ENCODE data around the gene TBL1Y.

The TBL1Y gene

DNA sequence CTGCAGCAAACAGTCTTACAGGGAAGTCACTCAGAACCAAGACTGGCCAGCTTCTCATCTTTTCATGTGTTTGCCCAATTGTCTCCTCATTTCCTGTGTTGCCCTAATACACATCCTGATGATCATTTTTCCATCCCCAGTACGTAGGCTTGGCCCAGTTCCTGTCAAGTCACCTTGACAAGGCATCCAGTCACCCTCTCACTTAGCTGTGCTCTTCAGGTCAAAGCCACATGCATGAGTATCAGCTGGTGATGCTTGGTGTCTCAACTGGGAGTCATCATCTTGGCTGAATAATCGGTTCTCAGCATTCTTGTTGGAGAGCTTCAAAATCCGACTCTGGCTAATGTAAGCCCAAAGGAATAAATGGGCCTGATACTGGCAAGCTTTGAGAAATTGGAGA is 186.5 kb downstream of the TBL1Y start:
- no peak for TF ChIP-seq EZH2phosphoT487 (IDR thresholded peaks at IDR 0.05; ENCODE audit: borderline replicate concordance, low read length)
- Histone ChIP-seq H3K9me3 (ENCODE audit: control insufficient read depth, insufficient read depth, low read length) (no peaks in the 10 kb centered on the region), H3K4me1 (ENCODE audit: control insufficient read depth, low read length) (no peaks in the 10 kb centered on the region), H3K9me2 (replicated peaks; ENCODE audit: control insufficient read depth, low read length) (no peaks in the 10 kb centered on the region), H3K4me2 (ENCODE audit: low read length) (no peak overlapping the region), H3K4me3 (ENCODE audit: low read length) (no peak overlapping the region), H3K27me3 (ENCODE audit: control insufficient read depth, low read length) (no peaks in the 10 kb centered on the region), H3K27ac (ENCODE audit: low read depth, low read length) (no peak overlapping the region), H4K20me1 (ENCODE audit: control insufficient read depth, insufficient read depth, low read depth, low read length) (no peaks in the 10 kb centered on the region), H3K79me2 (ENCODE audit: control insufficient read depth, low read length) (no peaks in the 10 kb centered on the region), H3K36me3 (ENCODE audit: control insufficient read depth, low read length) (no peaks in the 10 kb centered on the region), H3F3A (ENCODE audit: control insufficient read depth, insufficient read depth) (no peaks in the 10 kb centered on the region)

- no peak for TF ChIP-seq EZH2phosphoT487 (IDR thresholded peaks at IDR 0.05; ENCODE audit: borderline replicate concordance, low read length)
- TF ChIP-seq, protein P1, sequence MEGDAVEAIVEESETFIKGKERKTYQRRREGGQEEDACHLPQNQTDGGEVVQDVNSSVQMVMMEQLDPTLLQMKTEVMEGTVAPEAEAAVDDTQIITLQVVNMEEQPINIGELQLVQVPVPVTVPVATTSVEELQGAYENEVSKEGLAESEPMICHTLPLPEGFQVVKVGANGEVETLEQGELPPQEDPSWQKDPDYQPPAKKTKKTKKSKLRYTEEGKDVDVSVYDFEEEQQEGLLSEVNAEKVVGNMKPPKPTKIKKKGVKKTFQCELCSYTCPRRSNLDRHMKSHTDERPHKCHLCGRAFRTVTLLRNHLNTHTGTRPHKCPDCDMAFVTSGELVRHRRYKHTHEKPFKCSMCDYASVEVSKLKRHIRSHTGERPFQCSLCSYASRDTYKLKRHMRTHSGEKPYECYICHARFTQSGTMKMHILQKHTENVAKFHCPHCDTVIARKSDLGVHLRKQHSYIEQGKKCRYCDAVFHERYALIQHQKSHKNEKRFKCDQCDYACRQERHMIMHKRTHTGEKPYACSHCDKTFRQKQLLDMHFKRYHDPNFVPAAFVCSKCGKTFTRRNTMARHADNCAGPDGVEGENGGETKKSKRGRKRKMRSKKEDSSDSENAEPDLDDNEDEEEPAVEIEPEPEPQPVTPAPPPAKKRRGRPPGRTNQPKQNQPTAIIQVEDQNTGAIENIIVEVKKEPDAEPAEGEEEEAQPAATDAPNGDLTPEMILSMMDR (IDR thresholded peaks at IDR 0.05; ENCODE audit: low read depth, low read length, poor library complexity, severe bottlenecking): no peak
- Histone ChIP-seq H4K20me1 (ENCODE audit: control insufficient read depth, insufficient read depth, low read depth, low read length) (no peaks in the 10 kb centered on the region), H3F3A (ENCODE audit: control insufficient read depth, insufficient read depth) (no peaks in the 10 kb centered on the region), H3K9me2 (replicated peaks; ENCODE audit: control insufficient read depth, low read length) (no peaks in the 10 kb centered on the region), H3K9me3 (ENCODE audit: control insufficient read depth, insufficient read depth, low read length) (no peaks in the 10 kb centered on the region), H3K27ac (ENCODE audit: low read depth, low read length) (no peak overlapping the region), H3K4me3 (ENCODE audit: low read length) (no peak overlapping the region), H3K4me2 (ENCODE audit: low read length) (no peak overlapping the region), H3K4me1 (ENCODE audit: control insufficient read depth, low read length) (no peaks in the 10 kb centered on the region), H3K36me3 (ENCODE audit: control insufficient read depth, low read length) (no peaks in the 10 kb centered on the region), H3K79me2 (ENCODE audit: control insufficient read depth, low read length) (no peaks in the 10 kb centered on the region), H3K27me3 (ENCODE audit: control insufficient read depth, low read length) (no peaks in the 10 kb centered on the region)
Observed at GRCh38 chrY:7099742-7100141, 189.2 kb downstream of the TBL1Y start.

DNA sequence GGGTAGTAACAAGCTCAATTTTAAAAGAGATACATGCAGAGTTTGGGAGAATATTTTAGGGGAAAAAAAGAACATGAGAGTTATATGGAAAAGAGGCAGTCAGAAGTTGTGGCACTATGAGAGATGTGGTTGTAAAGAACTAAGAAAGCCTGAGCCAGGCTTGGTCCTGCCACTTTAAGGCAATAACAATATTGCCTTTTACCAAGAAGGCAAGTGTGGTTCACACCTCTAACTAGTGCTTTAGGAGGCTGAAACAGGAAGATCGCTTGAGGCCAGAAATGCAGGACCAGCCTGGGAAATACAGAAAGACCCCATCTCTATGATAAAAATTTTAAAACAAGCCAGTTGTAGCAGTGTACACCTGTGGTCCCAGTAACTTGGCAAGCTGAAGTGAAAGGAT is 192.2 kb downstream of the TBL1Y start:
- Histone ChIP-seq H4K20me1 (ENCODE audit: control insufficient read depth, insufficient read depth, low read depth, low read length) (no peaks in the 10 kb centered on the region), H3F3A (ENCODE audit: control insufficient read depth, insufficient read depth) (no peaks in the 10 kb centered on the region), H3K4me2 (ENCODE audit: low read length) (no peak overlapping the region), H3K4me1 (ENCODE audit: control insufficient read depth, low read length) (no peaks in the 10 kb centered on the region), H3K9me3 (ENCODE audit: control insufficient read depth, insufficient read depth, low read length) (no peaks in the 10 kb centered on the region), H3K4me3 (ENCODE audit: low read length) (no peak overlapping the region), H3K36me3 (ENCODE audit: control insufficient read depth, low read length) (no peaks in the 10 kb centered on the region), H3K9me2 (replicated peaks; ENCODE audit: control insufficient read depth, low read length) (no peaks in the 10 kb centered on the region), H3K27ac (ENCODE audit: low read depth, low read length) (no peak overlapping the region), H3K79me2 (ENCODE audit: control insufficient read depth, low read length) (no peaks in the 10 kb centered on the region), H3K27me3 (ENCODE audit: control insufficient read depth, low read length) (no peaks in the 10 kb centered on the region)
- TF ChIP-seq EZH2phosphoT487 (IDR thresholded peaks at IDR 0.05; ENCODE audit: borderline replicate concordance, low read length): no peak
- TF ChIP-seq, protein P1 (IDR thresholded peaks at IDR 0.05; ENCODE audit: low read depth, low read length, poor library complexity, severe bottlenecking): no peak

DNA sequence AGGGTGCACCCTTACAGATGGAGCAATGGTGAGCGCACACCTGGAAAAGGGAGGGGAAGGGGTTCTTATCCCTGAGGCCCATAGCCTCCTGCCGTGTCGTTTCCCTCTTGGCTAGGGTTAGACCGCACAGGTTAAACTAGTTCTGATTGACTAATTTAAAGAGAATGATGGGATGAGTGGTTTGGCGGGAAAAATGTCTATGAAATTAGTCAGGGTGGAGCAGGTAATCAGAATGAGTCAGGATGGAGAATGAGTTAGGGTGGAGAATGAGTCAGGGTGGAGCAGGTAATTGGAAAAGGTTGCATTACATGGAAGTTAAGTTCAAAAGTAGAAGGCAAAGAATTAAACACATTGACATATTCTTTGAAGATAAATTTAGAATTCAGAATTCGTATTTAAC is 196.7 kb downstream of the TBL1Y start:
- Histone ChIP-seq H3K4me2 (ENCODE audit: low read length) (no peak overlapping the region), H3F3A (ENCODE audit: control insufficient read depth, insufficient read depth) (no peaks in the 10 kb centered on the region), H3K27ac (ENCODE audit: low read depth, low read length) (no peak overlapping the region), H4K20me1 (ENCODE audit: control insufficient read depth, insufficient read depth, low read depth, low read length) (no peaks in the 10 kb centered on the region), H3K9me2 (replicated peaks; ENCODE audit: control insufficient read depth, low read length) (no peaks in the 10 kb centered on the region), H3K9me3 (ENCODE audit: control insufficient read depth, insufficient read depth, low read length) (no peaks in the 10 kb centered on the region), H3K4me1 (ENCODE audit: control insufficient read depth, low read length) (no peaks in the 10 kb centered on the region), H3K27me3 (ENCODE audit: control insufficient read depth, low read length) (no peaks in the 10 kb centered on the region), H3K4me3 (ENCODE audit: low read length) (no peak overlapping the region), H3K36me3 (ENCODE audit: control insufficient read depth, low read length) (no peaks in the 10 kb centered on the region), H3K79me2 (ENCODE audit: control insufficient read depth, low read length) (no peaks in the 10 kb centered on the region)
- TF ChIP-seq, protein P1 (IDR thresholded peaks at IDR 0.05; ENCODE audit: low read depth, low read length, poor library complexity, severe bottlenecking): no peak
- no peak for TF ChIP-seq EZH2phosphoT487 (IDR thresholded peaks at IDR 0.05; ENCODE audit: borderline replicate concordance, low read length)

Measured in DOHH2 (cell line).